BE2C (cell line): ENCODE measurements around the gene ZNF473.
"Not testable (repeated sequence)": the region's sequence is repeated elsewhere in the genome, so short reads cannot be mapped to it uniquely, and the experiment has no call there.

Experiments used
- DNase-seq: peaks from one replicate; pipeline ENCODE4 v3.0.0-alpha.2; 2020
- H3K27me3 ChIP-seq: fragments of 250-450 bp; sonication (Bioruptor Pico); 2 replicates; pipeline ENCODE4 v1.5.1; 2020; ENCODE audit warnings: mild to moderate bottlenecking
- H3K36me3 ChIP-seq: fragments of 250-450 bp; sonication (Bioruptor Pico); 2 replicates; pipeline ENCODE4 v1.5.1; 2020; ENCODE audit warnings: mild to moderate bottlenecking
- H3K4me1 ChIP-seq: fragments of 250-450 bp; sonication (Bioruptor Pico); 2 replicates; pipeline ENCODE4 v1.5.1; 2020
- H3K4me3 ChIP-seq: 2 replicates; pipeline ENCODE4 v1.5.1; 2011; ENCODE audit warnings: low read depth, low read length
- H3K9me3 ChIP-seq: fragments of 250-450 bp; sonication (Bioruptor Pico); 2 replicates; pipeline ENCODE4 v1.5.1; 2020
- CTCF ChIP-seq: IDR thresholded peaks from 2 replicates; pipeline ENCODE4 v1.5.1; 2012; ENCODE audit warnings: mild to moderate bottlenecking, low read depth, low read length

Gene ZNF473

GRCh38 chr19:50059045-50059444 lies 33.2 kb downstream of the ZNF473 start:
- H3K36me3 ChIP-seq: no peaks in the 10 kb centered on the region
- H3K27me3 ChIP-seq: no peaks in the 10 kb centered on the region
- no peaks in the 10 kb centered on the region for H3K4me1 ChIP-seq
- no peak for DNase-seq
- no peak for TF ChIP-seq CTCF
- no peak overlapping the region for H3K4me3 ChIP-seq
- H3K9me3 ChIP-seq: peaks cover 13% of the 10 kb centered on the region

- H3K4me1 ChIP-seq: no peaks in the 10 kb centered on the region
- H3K36me3 ChIP-seq: no peaks in the 10 kb centered on the region
- peaks cover 13% of the 10 kb centered on the region for H3K9me3 ChIP-seq
- H3K4me3 ChIP-seq: no peak overlapping the region
- no peak for DNase-seq
- H3K27me3 ChIP-seq: no peaks in the 10 kb centered on the region
- TF ChIP-seq CTCF: no peak
Measured at GRCh38 chr19:50060107-50060506, 34.3 kb downstream of the ZNF473 start.

GRCh38 chr19:50061650-50062049 lies 35.8 kb downstream of the ZNF473 start:
- Histone ChIP-seq H3K27me3 (no peaks in the 10 kb centered on the region), H3K36me3 (no peaks in the 10 kb centered on the region), H3K4me1 (no peaks in the 10 kb centered on the region), H3K9me3 (peaks cover 13% of the 10 kb centered on the region), H3K4me3 (no peak overlapping the region)
- DNase-seq: no peak
- TF ChIP-seq CTCF: no peak

GRCh38 chr19:50065938-50066337 lies 40.1 kb downstream of the ZNF473 start:
- TF ChIP-seq CTCF: no peak
- no peaks in the 10 kb centered on the region for H3K9me3 ChIP-seq
- H3K27me3 ChIP-seq: no peaks in the 10 kb centered on the region
- H3K4me3 ChIP-seq: no peak overlapping the region
- H3K4me1 ChIP-seq: no peaks in the 10 kb centered on the region
- no peaks in the 10 kb centered on the region for H3K36me3 ChIP-seq
- no peak for DNase-seq

- H3K4me3 ChIP-seq: no peak overlapping the region
- H3K36me3 ChIP-seq: no peaks in the 10 kb centered on the region
- no peak for DNase-seq
- no peaks in the 10 kb centered on the region for H3K4me1 ChIP-seq
- no peaks in the 10 kb centered on the region for H3K27me3 ChIP-seq
- TF ChIP-seq CTCF: no peak
- no peaks in the 10 kb centered on the region for H3K9me3 ChIP-seq
Measured at GRCh38 chr19:50067575-50067974, 41.8 kb downstream of the ZNF473 start.

GRCh38 chr19:50068382-50068781 lies 42.6 kb downstream of the ZNF473 start:
- H3K9me3 ChIP-seq, DNase-seq, H3K27me3 ChIP-seq, H3K4me1 ChIP-seq, H3K36me3 ChIP-seq, H3K4me3 ChIP-seq: not testable (repeated sequence)

GRCh38 chr19:50075076-50075475 lies 49.3 kb downstream of the ZNF473 start:
- not testable (repeated sequence) for H3K27me3 ChIP-seq, H3K4me3 ChIP-seq, H3K36me3 ChIP-seq, H3K4me1 ChIP-seq, H3K9me3 ChIP-seq, DNase-seq

GRCh38 chr19:50075644-50076372 lies 50.0 kb downstream of the ZNF473 start:
- H3K4me3 ChIP-seq, H3K27me3 ChIP-seq, H3K9me3 ChIP-seq, DNase-seq, H3K36me3 ChIP-seq, H3K4me1 ChIP-seq: not testable (repeated sequence)

- not testable (repeated sequence) for DNase-seq, H3K36me3 ChIP-seq
Measured at GRCh38 chr19:50076581-50077355, 51.0 kb downstream of the ZNF473 start.

GRCh38 chr19:50079014-50079413 lies 53.2 kb downstream of the ZNF473 start:
- not testable (repeated sequence) for H3K36me3 ChIP-seq

More at GRCh38 chr19:50076581-50077355, 51.0 kb downstream of the ZNF473 start:
- H3K4me1 ChIP-seq, H3K9me3 ChIP-seq, H3K27me3 ChIP-seq, H3K4me3 ChIP-seq: not testable (repeated sequence)

More at GRCh38 chr19:50079014-50079413, 53.2 kb downstream of the ZNF473 start:
- not testable (repeated sequence) for H3K9me3 ChIP-seq, H3K4me3 ChIP-seq, DNase-seq, H3K4me1 ChIP-seq, H3K27me3 ChIP-seq
